ENCODE data around the gene SLC9A8. TPM values are rescaled to one million over a fixed set of nuclear protein-coding genes. Genes with fewer than 3 reads are reported as not detected.

Gene SLC9A8
- total and polyA plus RNA-seq, 7 experiments from 2014 or later, result 6.2 to 42.5 (median 23.6) TPM

GRCh38 chr20:49909499-49910339 lies 97.1 kb downstream of the SLC9A8 start:
- Mint-ChIP-seq H3K4me1 (peaks cover 17 to 42% (median 24%) of the 10 kb centered on the region in 7 donors), H3K27ac (peak overlapping the region in 2 of 9 donors; percentile 20 to 43), H3K4me3 (peak overlapping the region in 1 of 10 donors; percentile 16), H3K27me3 (no peaks in the 10 kb centered on the region), H3K9me3 (no peaks in the 10 kb centered on the region), H3K36me3 (peaks cover 6 to 28% (median 8%) of the 10 kb centered on the region in 5 donors)
- ATAC-seq, result no peak
- Histone ChIP-seq H3K36me3 (ENCODE audit: control insufficient read depth in 2 of 3, insufficient read depth in 3 of 3, low read length in 3 of 3) (peaks cover 0 to 55% (median 4%) of the 10 kb centered on the region in 3 experiments), H3K27me3 (ENCODE audit: control insufficient read depth in 2 of 2, insufficient read depth in 2 of 2, low read length in 2 of 2) (no peaks in the 10 kb centered on the region), H3K4me1 (ENCODE audit: control insufficient read depth in 2 of 2, insufficient read depth in 2 of 2, low read length in 2 of 2) (peaks cover 5 to 14% of the 10 kb centered on the region in 2 donors), H3K4me3 (ENCODE audit: low read length) (no peak overlapping the region), H3K27ac (ENCODE audit: low read depth, low read length) (no peak overlapping the region), H3K9me3 (ENCODE audit: control insufficient read depth in 2 of 3, low read length in 3 of 3) (no peaks in the 10 kb centered on the region)
- POLR2A ChIA-PET, result no interaction called here
- no peak for DNase-seq
- CTCF ChIA-PET, result no interaction called here
- intact Hi-C loops (cut with micrococcal nuclease), result no loop called here

- H3K4me3 Mint-ChIP-seq, result no peak overlapping the region
- Histone ChIP-seq H3K4me1 (ENCODE audit: control insufficient read depth in 2 of 2, insufficient read depth in 2 of 2, low read length in 2 of 2) (peaks cover 6 to 16% of the 10 kb centered on the region in 2 donors), H3K36me3 (ENCODE audit: control insufficient read depth in 2 of 3, insufficient read depth in 3 of 3, low read length in 3 of 3) (peaks cover 0 to 55% (median 4%) of the 10 kb centered on the region in 3 experiments), H3K27me3 (ENCODE audit: control insufficient read depth in 2 of 2, insufficient read depth in 2 of 2, low read length in 2 of 2) (no peaks in the 10 kb centered on the region), H3K4me3 (ENCODE audit: low read length) (no peak overlapping the region), H3K27ac (ENCODE audit: low read depth, low read length) (no peak overlapping the region), H3K9me3 (ENCODE audit: control insufficient read depth in 2 of 3, low read length in 3 of 3) (no peaks in the 10 kb centered on the region)
- peaks cover 19 to 44% (median 26%) of the 10 kb centered on the region in 7 donors for H3K4me1 Mint-ChIP-seq
- no peaks in the 10 kb centered on the region for H3K27me3 Mint-ChIP-seq
- no peaks in the 10 kb centered on the region for H3K9me3 Mint-ChIP-seq
- CTCF ChIA-PET, result no interaction called here
- intact Hi-C loops (cut with micrococcal nuclease), result no loop called here
- DNase-seq (no peak), ATAC-seq (no peak)
- H3K27ac Mint-ChIP-seq, result peak overlapping the region in 2 of 9 donors; percentile 36 to 43
- peaks cover 5 to 26% (median 5%) of the 10 kb centered on the region in 5 donors for H3K36me3 Mint-ChIP-seq
- POLR2A ChIA-PET, result no interaction called here
Observed at GRCh38 chr20:49910340-49910706, 97.7 kb downstream of the SLC9A8 start.

- DNase-seq (no peak), ATAC-seq (no peak)
- H3K9me3 Mint-ChIP-seq, result no peaks in the 10 kb centered on the region
- Histone ChIP-seq H3K9me3 (ENCODE audit: control insufficient read depth in 2 of 3, low read length in 3 of 3) (no peaks in the 10 kb centered on the region), H3K27ac (ENCODE audit: low read depth, low read length) (no peak overlapping the region), H3K4me3 (ENCODE audit: low read length) (no peak overlapping the region), H3K27me3 (ENCODE audit: control insufficient read depth in 2 of 2, insufficient read depth in 2 of 2, low read length in 2 of 2) (no peaks in the 10 kb centered on the region), H3K4me1 (ENCODE audit: control insufficient read depth in 2 of 2, insufficient read depth in 2 of 2, low read length in 2 of 2) (peaks cover 11 to 16% of the 10 kb centered on the region in 2 donors), H3K36me3 (ENCODE audit: control insufficient read depth in 2 of 3, insufficient read depth in 3 of 3, low read length in 3 of 3) (peaks cover 0 to 29% (median 4%) of the 10 kb centered on the region in 3 experiments)
- intact Hi-C loops (cut with micrococcal nuclease), result loop anchor here in 1 of 2 donors (2.0 kb wide), 1 partner anchor 15 kb away; no protein-coding TSS in a partner anchor
- CTCF ChIA-PET, result interaction anchor here (0.7 to 1.2 kb wide), 2 partner anchors 14 to 499 kb away, joined by 3 to 5 read pairs; no protein-coding TSS in a partner anchor
- peaks cover 27 to 53% (median 36%) of the 10 kb centered on the region in 7 donors for H3K4me1 Mint-ChIP-seq
- no peaks in the 10 kb centered on the region for H3K27me3 Mint-ChIP-seq
- H3K4me3 Mint-ChIP-seq, result peak overlapping the region; percentile 62 to 98 (median 97)
- peaks cover 0 to 3% (median 0%) of the 10 kb centered on the region in 5 donors for H3K36me3 Mint-ChIP-seq
- POLR2A ChIA-PET, result interaction anchor here (0.6 to 5.5 kb wide), 3 partner anchors 9 to 633 kb away, joined by 3 to 44 read pairs (median 12); partner anchors contain the start of gene RNF114
- H3K27ac Mint-ChIP-seq, result peak overlapping the region in 7 of 9 donors; percentile 80 to 100 (median 99)
Observed at GRCh38 chr20:49913399-49914047, 100.9 kb downstream of the SLC9A8 start.

GRCh38 chr20:49914310-49915117 lies 101.9 kb downstream of the SLC9A8 start:
- peaks cover 0 to 2% (median 0%) of the 10 kb centered on the region in 5 donors for H3K36me3 Mint-ChIP-seq
- no peaks in the 10 kb centered on the region for H3K9me3 Mint-ChIP-seq
- peaks cover 25 to 53% (median 36%) of the 10 kb centered on the region in 7 donors for H3K4me1 Mint-ChIP-seq
- Histone ChIP-seq H3K4me3 (ENCODE audit: low read length) (peak overlapping the region; percentile 93), H3K36me3 (ENCODE audit: control insufficient read depth in 2 of 3, insufficient read depth in 3 of 3, low read length in 3 of 3) (peaks cover 0 to 20% (median 3%) of the 10 kb centered on the region in 3 experiments), H3K9me3 (ENCODE audit: control insufficient read depth in 2 of 3, low read length in 3 of 3) (no peaks in the 10 kb centered on the region), H3K27ac (ENCODE audit: low read depth, low read length) (peak overlapping the region; percentile 100), H3K27me3 (ENCODE audit: control insufficient read depth in 2 of 2, insufficient read depth in 2 of 2, low read length in 2 of 2) (no peaks in the 10 kb centered on the region), H3K4me1 (ENCODE audit: control insufficient read depth in 2 of 2, insufficient read depth in 2 of 2, low read length in 2 of 2) (peaks cover 11 to 16% of the 10 kb centered on the region in 2 donors)
- no peaks in the 10 kb centered on the region for H3K27me3 Mint-ChIP-seq
- CTCF ChIA-PET, result interaction anchor here (1.2 kb wide), 1 partner anchor 13 kb away, joined by 5 read pairs; no protein-coding TSS in a partner anchor
- peak overlapping the region; percentile 93 to 100 (median 99) for H3K27ac Mint-ChIP-seq
- POLR2A ChIA-PET, result interaction anchor here (1.1 to 5.5 kb wide), 3 partner anchors 8 to 235 kb away, joined by 3 to 44 read pairs (median 4); partner anchors contain the start of gene RNF114
- ATAC-seq (no peak), DNase-seq (peak in 2 of 9 donors; percentile 17 to 43)
- peak overlapping the region; percentile 96 to 99 (median 97) for H3K4me3 Mint-ChIP-seq
- intact Hi-C loops (cut with micrococcal nuclease), result loop anchor here (1.0 to 5.0 kb wide), 9 partner anchors 14 to 867 kb away; partner anchors contain the start of genes RNF114 (in 2 of the 2), CSE1L (in 1 of the 2), PTPN1 (in 1 of the 2) and SLC9A8 (in 1 of the 2)

- ChIA-PET POLR2A (interaction anchor here (1.1 to 5.5 kb wide), 3 partner anchors 9 to 236 kb away, joined by 3 to 44 read pairs (median 4); partner anchors contain the start of gene RNF114), CTCF (no interaction called here)
- H3K4me1 Mint-ChIP-seq, result peaks cover 25 to 53% (median 36%) of the 10 kb centered on the region in 7 donors
- Histone ChIP-seq H3K9me3 (ENCODE audit: control insufficient read depth in 2 of 3, low read length in 3 of 3) (no peaks in the 10 kb centered on the region), H3K4me1 (ENCODE audit: control insufficient read depth in 2 of 2, insufficient read depth in 2 of 2, low read length in 2 of 2) (peaks cover 11 to 16% of the 10 kb centered on the region in 2 donors), H3K27me3 (ENCODE audit: control insufficient read depth in 2 of 2, insufficient read depth in 2 of 2, low read length in 2 of 2) (no peaks in the 10 kb centered on the region), H3K36me3 (ENCODE audit: control insufficient read depth in 2 of 3, insufficient read depth in 3 of 3, low read length in 3 of 3) (peaks cover 0 to 15% (median 0%) of the 10 kb centered on the region in 3 experiments), H3K4me3 (ENCODE audit: low read length) (peak overlapping the region; percentile 93), H3K27ac (ENCODE audit: low read depth, low read length) (peak overlapping the region; percentile 100)
- peak overlapping the region; percentile 96 to 99 (median 97) for H3K4me3 Mint-ChIP-seq
- no peaks in the 10 kb centered on the region for H3K27me3 Mint-ChIP-seq
- intact Hi-C loops (cut with micrococcal nuclease), result loop anchor here (1.0 to 5.0 kb wide), 9 partner anchors 13 to 868 kb away; partner anchors contain the start of genes RNF114 (in 2 of the 2), CSE1L (in 1 of the 2), PTPN1 (in 1 of the 2) and SLC9A8 (in 1 of the 2)
- H3K9me3 Mint-ChIP-seq, result no peaks in the 10 kb centered on the region
- H3K36me3 Mint-ChIP-seq, result no peaks in the 10 kb centered on the region
- DNase-seq (no peak), ATAC-seq (peak; percentile 69)
- H3K27ac Mint-ChIP-seq, result peak overlapping the region; percentile 97 to 100 (median 99)
Observed at GRCh38 chr20:49915118-49915379, 102.4 kb downstream of the SLC9A8 start.

Data from naive thymus-derived CD4-positive, alpha-beta T cell (primary cell).